A549 (cell line): ENCODE data around the gene CEP76.

ENCODE experiments used
- CTCF ChIP-seq: fragments of >200 bp; sonication (Bioruptor Twin); formaldehyde crosslinking; IDR thresholded peaks from 3 replicates; pipeline ENCODE4 v1.5.1; 2016
- EP300 ChIP-seq, 2 experiments: fragments of >200 bp; sonication (Bioruptor Twin); formaldehyde crosslinking; IDR thresholded peaks; 2 replicates in 1 of 2; 3 replicates in 1 of 2; pipeline ENCODE4 v1.6.1; 2016 to 2017
- KDM5A ChIP-seq: fragments of 200-600 bp; sonication (generic); IDR thresholded peaks from 2 replicates; pipeline ENCODE4 v1.6.1; 2016; ENCODE audit warnings: antibody characterized with exemption, mild to moderate bottlenecking
- MAX ChIP-seq: IDR thresholded peaks from 2 replicates; pipeline ENCODE4 v1.6.1; 2012
- MYC ChIP-seq: IDR thresholded peaks from 2 replicates; pipeline ENCODE4 v1.6.1; 2012; ENCODE audit warnings: mild to moderate bottlenecking, inconsistent platforms, low read length, improper control_type of control experiment, borderline replicate concordance

- TF ChIP-seq EP300 (IDR thresholded peaks at IDR 0.05), result no peak
- no peak for TF ChIP-seq KDM5A
- TF ChIP-seq CTCF, result no peak
- TF ChIP-seq MAX, result no peak
- no peak for TF ChIP-seq MYC
These were observed 13.2 kb downstream of the CEP76 start for GRCh38 chr18:12689256-12689850.
